Measurements from ENCODE around the gene TSPYL2. TPM values are rescaled to one million over a fixed set of nuclear protein-coding genes. Genes with fewer than 3 reads are reported as not detected.
A peak's percentile ranks its signal among the peaks of the same experiment; 100 is the strongest.

The TSPYL2 gene
- total RNA-seq, 2 experiments from 2014 or later, result 18.1 to 20.0 TPM

- Mint-ChIP-seq H3K36me3 (ENCODE audit: low read depth) (no peaks in the 10 kb centered on the region), H3K27ac (peak within 1 kb of the TSS; percentile 85), H3K9me3 (ENCODE audit: insufficient read depth) (no peaks in the 10 kb centered on the region), H3K27me3 (ENCODE audit: low read depth) (no peaks in the 10 kb centered on the region), H3K4me1 (ENCODE audit: low read depth) (peaks cover 22% of the 10 kb centered on the region), H3K4me3 (peak within 1 kb of the TSS; percentile 86)
- ChIA-PET POLR2A (interaction anchor here (0.6 to 1.0 kb wide), 2 partner anchors 12 to 132 kb away, joined by 3 to 4 read pairs; partner anchors contain the start of gene TSPYL2), CTCF (no interaction called here)
- ATAC-seq (peak; percentile 84), DNase-seq (peak; percentile 88)
Measured at GRCh38 chrX:53093748-53094581, 11.8 kb downstream of the TSPYL2 start, which contains the start of gene KANTR. TSS of gene KANTR (plus strand) at chrX:53094142. CDS start at chrX:53124273, 30,131 bp downstream.

GRCh38 chrX:53094582-53094905, 12.4 kb downstream of the TSPYL2 start:
- ChIA-PET POLR2A (interaction anchor here (1.0 kb wide), 1 partner anchor 12 kb away, joined by 4 read pairs; the partner anchor contains the start of gene TSPYL2), CTCF (no interaction called here)
- Mint-ChIP-seq H3K4me1 (ENCODE audit: low read depth) (peaks cover 18% of the 10 kb centered on the region), H3K27ac (peak overlapping the region; percentile 85), H3K9me3 (ENCODE audit: insufficient read depth) (no peaks in the 10 kb centered on the region), H3K36me3 (ENCODE audit: low read depth) (peaks cover 3% of the 10 kb centered on the region), H3K4me3 (peak overlapping the region; percentile 86), H3K27me3 (ENCODE audit: low read depth) (no peaks in the 10 kb centered on the region)
- no peak for DNase-seq
- ATAC-seq, result no peak

GRCh38 chrX:53095796-53096195, 13.6 kb downstream of the TSPYL2 start:
- Mint-ChIP-seq H3K9me3 (ENCODE audit: insufficient read depth) (no peaks in the 10 kb centered on the region), H3K27me3 (ENCODE audit: low read depth) (no peaks in the 10 kb centered on the region), H3K36me3 (ENCODE audit: low read depth) (peaks cover 4% of the 10 kb centered on the region), H3K27ac (no peak overlapping the region), H3K4me1 (ENCODE audit: low read depth) (peaks cover 18% of the 10 kb centered on the region), H3K4me3 (no peak overlapping the region)
- ChIA-PET POLR2A (no interaction called here), CTCF (no interaction called here)
- DNase-seq (no peak), ATAC-seq (no peak)

GRCh38 chrX:53114864-53115549, 32.8 kb downstream of the TSPYL2 start:
- Mint-ChIP-seq H3K36me3 (ENCODE audit: low read depth) (peaks cover 2% of the 10 kb centered on the region), H3K4me1 (ENCODE audit: low read depth) (peaks cover 4% of the 10 kb centered on the region), H3K27ac (no peak overlapping the region), H3K9me3 (ENCODE audit: insufficient read depth) (no peaks in the 10 kb centered on the region), H3K27me3 (ENCODE audit: low read depth) (no peaks in the 10 kb centered on the region), H3K4me3 (no peak overlapping the region)
- ChIA-PET POLR2A (no interaction called here), CTCF (no interaction called here)
- DNase-seq, result no peak
- no peak for ATAC-seq

GRCh38 chrX:53115550-53115874, 33.3 kb downstream of the TSPYL2 start:
- ATAC-seq (no peak), DNase-seq (no peak)
- Mint-ChIP-seq H3K27ac (no peak overlapping the region), H3K9me3 (ENCODE audit: insufficient read depth) (no peaks in the 10 kb centered on the region), H3K4me3 (no peak overlapping the region), H3K27me3 (ENCODE audit: low read depth) (no peaks in the 10 kb centered on the region), H3K4me1 (ENCODE audit: low read depth) (peaks cover 4% of the 10 kb centered on the region), H3K36me3 (ENCODE audit: low read depth) (no peaks in the 10 kb centered on the region)
- ChIA-PET POLR2A (no interaction called here), CTCF (no interaction called here)

GRCh38 chrX:53116101-53116500, 33.9 kb downstream of the TSPYL2 start:
- ChIA-PET CTCF (no interaction called here), POLR2A (no interaction called here)
- Mint-ChIP-seq H3K36me3 (ENCODE audit: low read depth) (no peaks in the 10 kb centered on the region), H3K4me3 (no peak overlapping the region), H3K27me3 (ENCODE audit: low read depth) (no peaks in the 10 kb centered on the region), H3K27ac (peak overlapping the region; percentile 58), H3K9me3 (ENCODE audit: insufficient read depth) (no peaks in the 10 kb centered on the region), H3K4me1 (ENCODE audit: low read depth) (peaks cover 4% of the 10 kb centered on the region)
- ATAC-seq (no peak), DNase-seq (no peak)

GRCh38 chrX:53122013-53122412, 39.8 kb downstream of the TSPYL2 start:
- Mint-ChIP-seq H3K27ac (no peak overlapping the region), H3K4me3 (no peak overlapping the region), H3K27me3 (ENCODE audit: low read depth) (no peaks in the 10 kb centered on the region), H3K36me3 (ENCODE audit: low read depth) (peaks cover 10% of the 10 kb centered on the region), H3K9me3 (ENCODE audit: insufficient read depth) (peaks cover 7% of the 10 kb centered on the region), H3K4me1 (ENCODE audit: low read depth) (peaks cover 15% of the 10 kb centered on the region)
- CTCF ChIA-PET, result no interaction called here
- POLR2A ChIA-PET, result no interaction called here
- DNase-seq (no peak), ATAC-seq (no peak)

GRCh38 chrX:53125506-53125905, 43.3 kb downstream of the TSPYL2 start:
- ChIA-PET POLR2A (no interaction called here), CTCF (no interaction called here)
- H3K27me3 Mint-ChIP-seq (ENCODE audit: low read depth), result no peaks in the 10 kb centered on the region
- peaks cover 7% of the 10 kb centered on the region for H3K9me3 Mint-ChIP-seq (ENCODE audit: insufficient read depth)
- no peak overlapping the region for H3K27ac Mint-ChIP-seq
- ATAC-seq (no peak), DNase-seq (no peak)
- H3K4me3 Mint-ChIP-seq, result no peak overlapping the region
- H3K36me3 Mint-ChIP-seq (ENCODE audit: low read depth), result peaks cover 10% of the 10 kb centered on the region
- H3K4me1 Mint-ChIP-seq (ENCODE audit: low read depth), result peaks cover 15% of the 10 kb centered on the region

GRCh38 chrX:53126377-53126776, 44.2 kb downstream of the TSPYL2 start:
- H3K9me3 Mint-ChIP-seq (ENCODE audit: insufficient read depth), result peaks cover 7% of the 10 kb centered on the region
- peaks cover 12% of the 10 kb centered on the region for H3K36me3 Mint-ChIP-seq (ENCODE audit: low read depth)
- H3K4me3 Mint-ChIP-seq, result no peak overlapping the region
- POLR2A ChIA-PET, result no interaction called here
- H3K27me3 Mint-ChIP-seq (ENCODE audit: low read depth), result no peaks in the 10 kb centered on the region
- ATAC-seq, result no peak
- no peak for DNase-seq
- H3K4me1 Mint-ChIP-seq (ENCODE audit: low read depth), result peaks cover 18% of the 10 kb centered on the region
- H3K27ac Mint-ChIP-seq, result no peak overlapping the region
- CTCF ChIA-PET, result no interaction called here

- CTCF ChIA-PET, result no interaction called here
- Mint-ChIP-seq H3K4me3 (no peak overlapping the region), H3K27ac (no peak overlapping the region), H3K27me3 (ENCODE audit: low read depth) (no peaks in the 10 kb centered on the region), H3K36me3 (ENCODE audit: low read depth) (peaks cover 12% of the 10 kb centered on the region), H3K9me3 (ENCODE audit: insufficient read depth) (peaks cover 7% of the 10 kb centered on the region), H3K4me1 (ENCODE audit: low read depth) (peaks cover 18% of the 10 kb centered on the region)
- DNase-seq, result no peak
- ATAC-seq, result no peak
- POLR2A ChIA-PET, result no interaction called here
Measured at GRCh38 chrX:53128097-53128749, 46.1 kb downstream of the TSPYL2 start.

GRCh38 chrX:53133400-53133799, 51.2 kb downstream of the TSPYL2 start:
- POLR2A ChIA-PET, result no interaction called here
- CTCF ChIA-PET, result no interaction called here

GRCh38 chrX:53135581-53135980, 53.4 kb downstream of the TSPYL2 start:
- DNase-seq, result no peak
- Mint-ChIP-seq H3K4me3 (no peak overlapping the region), H3K27me3 (ENCODE audit: low read depth) (no peaks in the 10 kb centered on the region), H3K9me3 (ENCODE audit: insufficient read depth) (no peaks in the 10 kb centered on the region), H3K36me3 (ENCODE audit: low read depth) (peaks cover 1% of the 10 kb centered on the region), H3K4me1 (ENCODE audit: low read depth) (peaks cover 6% of the 10 kb centered on the region), H3K27ac (no peak overlapping the region)
- ChIA-PET CTCF (no interaction called here), POLR2A (no interaction called here)
- ATAC-seq, result no peak

More at GRCh38 chrX:53133400-53133799, 51.2 kb downstream of the TSPYL2 start:
- Mint-ChIP-seq H3K36me3 (ENCODE audit: low read depth) (peaks cover 1% of the 10 kb centered on the region), H3K9me3 (ENCODE audit: insufficient read depth) (no peaks in the 10 kb centered on the region), H3K4me1 (ENCODE audit: low read depth) (peaks cover 3% of the 10 kb centered on the region), H3K4me3 (no peak overlapping the region), H3K27ac (no peak overlapping the region), H3K27me3 (ENCODE audit: low read depth) (no peaks in the 10 kb centered on the region)
- ATAC-seq, result no peak
- no peak for DNase-seq

All from activated CD8-positive, alpha-beta T cell treated with anti-CD3 and anti-CD28 coated beads, Interleukin-2, amount 10 ng/mL, durations not matched to agents 7 days and 5 days (primary cell).